T-helper 2 cell treated with Interferon-gamma antibody and Interleukin-4, amounts not matched to agents 5 μg/mL and 100 μg/mL, for 36 hours (primary cell): ENCODE results near the gene PDE4D.
A peak's percentile ranks its signal among the peaks of the same experiment; 100 is the strongest.

Source experiments
- DNase-seq: peaks from one replicate; pipeline ENCODE4 v3.0.0; 2021; ENCODE audit warnings: low spot score
- H3K27ac Mint-ChIP-seq: one replicate; pipeline ENCODE4 v1.8.0; 2021; ENCODE audit warnings: mild to moderate bottlenecking, mixed read lengths
- H3K27me3 Mint-ChIP-seq: one replicate; pipeline ENCODE4 v1.8.0; 2021; ENCODE audit warnings: low read depth, mixed read lengths
- H3K36me3 Mint-ChIP-seq: one replicate; pipeline ENCODE4 v1.8.0; 2021; ENCODE audit warnings: low read depth, mixed read lengths
- H3K4me1 Mint-ChIP-seq: one replicate; pipeline ENCODE4 v1.8.0; 2021; ENCODE audit warnings: low read depth, mixed read lengths
- H3K4me3 Mint-ChIP-seq: one replicate; pipeline ENCODE4 v1.8.0; 2022; ENCODE audit warnings: mild to moderate bottlenecking, moderate library complexity, mixed read lengths
- H3K9me3 Mint-ChIP-seq: one replicate; pipeline ENCODE4 v1.8.0; 2021; ENCODE audit warnings: mixed read lengths

The PDE4D gene

DNA sequence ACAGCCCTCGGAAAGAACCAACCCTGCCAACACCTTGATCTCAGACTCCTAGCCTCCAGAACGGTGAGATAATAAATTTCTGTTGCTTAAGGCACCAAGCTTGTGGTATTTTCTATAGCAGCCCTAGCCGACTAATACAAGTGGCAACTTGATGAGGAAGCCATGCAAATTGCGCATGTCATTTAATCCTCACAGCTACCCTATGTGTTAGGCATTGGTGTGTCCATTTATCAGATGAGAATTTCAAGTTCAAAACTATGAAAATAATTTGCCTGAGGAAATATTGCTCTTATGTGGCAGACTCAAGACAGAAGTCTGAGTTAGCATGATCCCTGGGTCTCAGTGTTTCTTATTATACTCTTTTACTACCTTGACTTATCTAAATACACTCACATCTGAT is 264.0 kb downstream of the PDE4D start:
- H3K9me3 Mint-ChIP-seq: peaks cover 9% of the 10 kb centered on the region
- no peaks in the 10 kb centered on the region for H3K4me1 Mint-ChIP-seq
- no peak overlapping the region for H3K27ac Mint-ChIP-seq
- no peak overlapping the region for H3K4me3 Mint-ChIP-seq
- no peaks in the 10 kb centered on the region for H3K27me3 Mint-ChIP-seq
- no peak for DNase-seq
- H3K36me3 Mint-ChIP-seq: no peaks in the 10 kb centered on the region

DNA sequence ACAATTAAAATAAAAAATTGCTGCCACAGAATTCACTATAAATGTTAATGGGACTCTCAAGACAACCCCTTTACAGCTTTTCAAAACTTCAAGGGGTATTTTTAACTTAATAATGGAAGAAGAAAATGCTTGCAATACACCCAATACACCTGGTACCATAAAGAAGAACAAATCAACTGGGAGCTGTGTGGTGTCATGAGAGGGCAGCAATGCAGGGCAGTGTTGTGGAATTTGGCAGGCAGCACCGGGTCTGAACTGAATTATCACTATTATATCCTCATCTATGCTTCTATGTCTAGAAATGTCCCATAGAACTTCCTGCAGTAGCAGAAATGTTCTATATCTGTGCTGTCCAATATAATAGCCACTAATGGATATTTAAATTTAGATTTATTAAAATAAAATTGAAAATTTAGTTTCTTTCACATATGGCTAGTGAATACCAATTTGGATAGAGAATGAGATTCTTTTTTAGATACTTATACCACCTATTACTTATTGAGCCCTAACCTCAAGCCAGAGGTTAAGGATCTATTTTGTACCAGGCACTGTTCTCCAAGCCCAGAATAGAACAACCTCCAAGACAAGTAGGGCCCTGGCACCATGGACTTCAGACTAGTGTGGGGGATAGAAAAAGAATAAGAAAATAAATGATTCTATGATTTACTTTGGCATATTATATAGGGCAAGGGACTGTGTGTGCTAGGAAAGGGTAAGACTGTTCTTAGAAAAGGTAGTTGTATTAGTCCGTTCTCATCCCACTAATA is 265.3 kb downstream of the PDE4D start:
- no peaks in the 10 kb centered on the region for H3K36me3 Mint-ChIP-seq
- no peak overlapping the region for H3K27ac Mint-ChIP-seq
- no peak overlapping the region for H3K4me3 Mint-ChIP-seq

DNA sequence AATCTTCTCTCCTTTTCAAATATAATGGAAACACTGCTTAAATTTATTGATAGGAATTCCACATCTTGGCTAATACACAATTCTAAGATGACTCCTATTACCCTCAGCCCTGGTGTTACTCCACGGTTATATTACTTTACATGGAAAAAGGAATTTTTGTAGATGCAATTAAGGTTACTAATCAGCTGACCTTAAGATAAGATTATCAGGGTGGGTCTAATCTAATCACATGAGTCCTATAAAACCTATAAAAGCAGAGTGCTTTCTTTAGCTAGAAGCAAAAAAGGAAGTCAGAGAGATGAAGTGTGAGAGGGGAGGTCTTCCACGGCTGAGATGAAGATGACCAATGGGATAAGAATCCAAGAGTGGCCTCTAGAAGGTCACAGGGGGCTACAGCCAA is 268.6 kb downstream of the PDE4D start:
- H3K4me3 Mint-ChIP-seq: no peak overlapping the region
- H3K36me3 Mint-ChIP-seq: no peaks in the 10 kb centered on the region
- peaks cover 9% of the 10 kb centered on the region for H3K9me3 Mint-ChIP-seq
- no peaks in the 10 kb centered on the region for H3K27me3 Mint-ChIP-seq
- DNase-seq: no peak
- no peak overlapping the region for H3K27ac Mint-ChIP-seq
- H3K4me1 Mint-ChIP-seq: no peaks in the 10 kb centered on the region

More for the DNA sequence above, 265.3 kb downstream of the PDE4D start:
- DNase-seq: no peak
- H3K9me3 Mint-ChIP-seq: peaks cover 9% of the 10 kb centered on the region
- H3K27me3 Mint-ChIP-seq: no peaks in the 10 kb centered on the region
- no peaks in the 10 kb centered on the region for H3K4me1 Mint-ChIP-seq

DNA sequence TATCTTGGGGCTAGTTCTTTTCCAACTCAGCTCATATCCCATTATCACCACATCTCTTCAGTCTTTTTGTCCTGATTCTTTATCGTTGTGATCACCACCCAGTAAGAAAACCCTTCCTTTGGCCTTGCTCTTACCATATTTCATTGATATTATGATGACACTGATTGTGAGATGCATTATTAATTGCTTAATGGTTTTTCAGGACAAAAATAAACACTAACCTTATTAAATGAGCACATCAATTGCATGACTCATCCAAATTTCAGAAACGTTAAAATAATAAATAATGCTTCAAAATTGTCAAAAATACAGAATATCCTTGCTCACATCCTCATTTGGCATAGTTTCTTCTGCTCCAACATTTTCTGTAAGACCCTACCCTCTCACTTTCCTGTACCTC is 270.7 kb downstream of the PDE4D start:
- H3K27me3 Mint-ChIP-seq: no peaks in the 10 kb centered on the region
- H3K9me3 Mint-ChIP-seq: no peaks in the 10 kb centered on the region
- H3K4me3 Mint-ChIP-seq: no peak overlapping the region
- no peaks in the 10 kb centered on the region for H3K36me3 Mint-ChIP-seq
- H3K4me1 Mint-ChIP-seq: no peaks in the 10 kb centered on the region
- no peak for DNase-seq
- H3K27ac Mint-ChIP-seq: no peak overlapping the region

DNA sequence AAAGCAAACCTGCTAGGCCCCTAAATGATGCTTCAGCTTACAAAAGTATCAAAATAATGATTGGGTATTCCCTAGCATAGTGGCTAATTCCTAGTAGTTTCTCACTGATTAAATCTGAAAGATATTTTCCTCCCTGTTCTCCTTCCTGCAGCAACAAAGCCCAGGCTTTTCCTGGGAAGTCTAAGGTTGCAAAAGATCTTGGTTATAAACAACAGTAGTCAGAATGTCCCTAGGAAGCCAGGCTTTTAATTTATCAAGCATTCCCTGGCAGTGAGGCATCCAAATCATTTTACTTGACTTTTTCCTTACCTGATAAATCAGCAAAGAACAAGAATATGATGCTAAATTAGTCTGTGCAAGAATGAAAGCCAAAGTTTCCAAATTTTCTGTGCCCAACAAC is 272.0 kb downstream of the PDE4D start:
- Mint-ChIP-seq H3K36me3 (no peaks in the 10 kb centered on the region), H3K4me3 (no peak overlapping the region), H3K4me1 (no peaks in the 10 kb centered on the region), H3K9me3 (no peaks in the 10 kb centered on the region), H3K27me3 (no peaks in the 10 kb centered on the region), H3K27ac (no peak overlapping the region)
- DNase-seq: no peak

DNA sequence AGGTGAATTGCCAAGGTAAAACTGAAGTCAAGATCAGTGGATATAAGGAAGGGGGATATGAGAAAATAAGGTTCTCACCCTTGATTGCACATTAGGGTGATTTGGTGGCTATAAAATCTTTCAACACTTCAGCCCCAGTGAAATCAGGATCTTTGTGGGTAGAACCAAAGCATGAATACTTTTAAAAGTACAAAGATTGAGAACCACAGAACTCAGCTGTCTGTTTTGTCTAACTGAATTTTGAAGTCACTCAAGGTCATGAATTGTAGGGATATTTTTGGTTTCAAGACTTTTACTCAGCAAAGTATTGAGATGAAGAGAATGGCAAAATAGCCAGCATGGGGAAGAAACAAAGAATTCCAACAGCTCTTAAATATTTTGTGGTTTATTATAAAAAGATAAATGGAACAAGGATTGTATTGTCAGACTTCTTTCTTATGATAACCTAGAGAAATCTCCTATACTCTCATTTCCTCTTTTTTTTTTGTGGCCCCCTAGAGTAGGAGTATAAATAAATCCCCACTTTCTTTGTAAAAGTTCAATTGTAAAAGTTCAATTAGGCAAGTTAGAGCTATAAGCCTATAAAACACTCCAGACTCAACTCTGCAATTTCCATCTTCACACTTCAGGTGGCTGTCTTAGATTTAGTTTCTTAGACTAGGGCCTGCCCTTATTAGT is 272.9 kb downstream of the PDE4D start:
- Mint-ChIP-seq H3K27me3 (no peaks in the 10 kb centered on the region), H3K36me3 (no peaks in the 10 kb centered on the region), H3K4me1 (no peaks in the 10 kb centered on the region), H3K27ac (no peak overlapping the region), H3K4me3 (no peak overlapping the region), H3K9me3 (no peaks in the 10 kb centered on the region)
- DNase-seq: no peak

DNA sequence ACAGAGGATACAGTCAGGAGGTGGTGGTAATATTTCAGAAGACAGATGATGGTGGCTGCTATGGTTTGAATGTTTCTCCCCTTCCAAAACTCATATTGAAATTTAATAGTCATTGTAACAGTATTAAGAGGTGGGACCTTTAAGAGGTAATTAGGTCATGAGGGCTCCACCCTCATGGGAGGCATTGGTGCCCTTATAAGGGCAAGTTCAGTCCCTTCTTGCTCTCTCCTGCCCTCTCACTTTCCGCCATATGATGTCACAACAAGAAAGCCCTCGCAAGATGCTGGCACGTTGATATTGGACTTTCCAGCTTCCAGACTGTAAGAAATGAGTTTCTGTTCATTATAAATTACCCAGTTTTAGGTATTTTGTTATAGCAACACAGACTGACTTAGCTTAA is 274.9 kb downstream of the PDE4D start:
- DNase-seq: no peak
- H3K9me3 Mint-ChIP-seq: no peaks in the 10 kb centered on the region
- H3K4me3 Mint-ChIP-seq: no peak overlapping the region
- no peaks in the 10 kb centered on the region for H3K36me3 Mint-ChIP-seq
- no peak overlapping the region for H3K27ac Mint-ChIP-seq
- no peaks in the 10 kb centered on the region for H3K27me3 Mint-ChIP-seq
- no peaks in the 10 kb centered on the region for H3K4me1 Mint-ChIP-seq

DNA sequence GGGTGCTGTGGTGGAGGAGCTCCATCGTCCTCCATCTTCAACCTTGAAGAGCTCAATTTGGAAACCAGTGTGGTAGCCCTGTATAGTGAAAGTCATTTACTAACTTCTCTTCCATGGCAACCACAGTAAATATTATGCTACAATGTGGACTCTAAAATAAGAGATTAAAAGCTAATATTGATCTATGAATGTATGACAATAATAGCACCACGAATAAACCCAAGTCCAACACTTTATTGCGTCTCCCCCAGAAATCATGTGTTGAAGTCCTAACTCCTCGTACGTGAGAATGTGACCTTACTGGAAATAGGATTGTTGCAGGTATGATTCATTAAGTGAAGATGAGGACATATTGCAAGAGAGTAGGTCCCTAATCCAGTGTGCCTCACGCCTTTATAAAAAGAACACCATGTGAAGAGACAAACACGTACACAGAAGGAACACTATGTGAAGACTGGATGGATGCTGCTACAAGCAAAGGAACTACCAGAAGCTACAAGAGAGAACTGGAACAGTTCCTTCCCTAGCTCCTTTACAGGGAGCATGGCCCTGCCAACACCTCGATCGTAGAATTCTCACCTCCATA is 276.2 kb downstream of the PDE4D start:
- no peak overlapping the region for H3K27ac Mint-ChIP-seq
- H3K4me3 Mint-ChIP-seq: no peak overlapping the region
- no peaks in the 10 kb centered on the region for H3K4me1 Mint-ChIP-seq
- no peaks in the 10 kb centered on the region for H3K36me3 Mint-ChIP-seq
- peaks cover 4% of the 10 kb centered on the region for H3K27me3 Mint-ChIP-seq
- DNase-seq: no peak
- H3K9me3 Mint-ChIP-seq: no peaks in the 10 kb centered on the region

DNA sequence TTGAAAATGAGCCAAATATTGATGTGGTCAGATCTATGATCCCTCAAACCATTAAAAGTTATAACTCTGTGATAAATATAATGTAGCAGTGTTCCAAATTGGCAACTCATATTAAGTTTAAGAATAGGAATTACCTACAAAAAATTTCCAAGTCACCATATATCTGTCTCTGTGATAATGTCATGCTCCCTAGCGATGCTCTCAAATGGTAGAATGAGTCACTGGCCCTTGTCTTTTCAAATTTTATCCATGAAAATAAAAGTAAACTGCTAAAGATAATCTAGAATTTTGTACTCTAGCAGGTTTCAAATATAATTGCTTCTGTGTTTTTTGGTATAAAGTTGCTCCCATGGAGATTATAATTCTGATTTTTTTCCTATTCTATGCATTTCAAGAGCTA is 277.1 kb downstream of the PDE4D start:
- Mint-ChIP-seq H3K4me3 (no peak overlapping the region), H3K27ac (no peak overlapping the region), H3K4me1 (no peaks in the 10 kb centered on the region), H3K9me3 (no peaks in the 10 kb centered on the region), H3K36me3 (no peaks in the 10 kb centered on the region), H3K27me3 (peaks cover 7% of the 10 kb centered on the region)
- DNase-seq: no peak

DNA sequence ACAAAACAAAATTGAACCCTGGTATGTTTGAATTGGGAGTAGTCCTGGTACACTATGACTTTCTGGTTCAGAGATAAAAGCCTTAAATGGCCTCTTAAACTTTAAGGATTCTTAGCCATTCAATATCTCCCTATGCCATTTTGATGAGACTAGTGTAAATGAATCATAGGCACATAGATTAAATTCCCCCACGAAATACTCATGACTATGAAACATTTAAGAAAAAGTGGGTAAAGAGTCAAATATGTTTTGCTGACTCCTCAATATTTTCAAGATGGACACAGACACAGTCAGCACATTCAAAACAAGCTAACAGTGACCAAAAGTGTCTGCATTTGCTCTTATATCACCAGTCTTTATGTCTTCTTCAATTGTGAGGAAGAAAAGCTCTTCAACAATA is 278.3 kb downstream of the PDE4D start:
- Mint-ChIP-seq H3K9me3 (no peaks in the 10 kb centered on the region), H3K4me1 (no peaks in the 10 kb centered on the region), H3K27ac (no peak overlapping the region), H3K27me3 (peaks cover 8% of the 10 kb centered on the region), H3K4me3 (no peak overlapping the region), H3K36me3 (no peaks in the 10 kb centered on the region)
- no peak for DNase-seq

DNA sequence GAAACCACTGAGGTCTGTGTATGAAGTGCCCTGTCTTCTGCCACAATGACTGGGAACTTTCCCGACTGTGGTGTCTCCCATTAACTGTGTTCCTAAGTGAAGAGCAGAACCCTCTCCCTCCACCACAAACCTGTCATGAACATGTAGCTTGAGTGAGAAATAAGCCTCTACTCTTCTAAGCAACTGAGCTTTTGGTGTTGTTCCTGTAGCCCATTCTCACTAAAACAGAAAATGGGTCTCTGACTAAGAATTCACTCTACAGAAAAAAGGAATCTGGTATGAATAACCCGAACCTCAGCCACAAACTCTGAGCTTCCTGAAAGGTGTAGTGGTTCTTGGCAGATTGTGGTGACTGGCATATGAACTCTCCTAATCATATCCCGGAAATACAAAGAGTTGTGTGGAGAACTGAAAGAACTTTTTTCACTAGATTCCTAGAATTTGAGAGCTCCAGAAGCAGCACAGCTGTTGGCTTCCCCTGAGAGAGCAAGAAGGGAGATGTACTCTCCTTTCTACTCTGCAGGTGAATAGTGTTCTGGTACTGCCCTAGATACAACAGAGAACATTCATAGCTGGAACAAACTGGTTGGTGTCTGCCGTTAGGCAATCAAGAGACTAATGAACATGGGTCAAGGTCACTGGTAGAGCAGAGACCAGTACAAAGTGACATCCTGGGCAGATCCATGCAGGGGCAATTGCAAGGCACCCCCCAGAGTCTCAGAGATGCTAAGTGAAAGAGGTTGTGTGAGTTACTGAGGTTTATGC is 283.8 kb downstream of the PDE4D start:
- peaks cover 12% of the 10 kb centered on the region for H3K4me1 Mint-ChIP-seq
- H3K9me3 Mint-ChIP-seq: no peaks in the 10 kb centered on the region
- H3K27ac Mint-ChIP-seq: no peak overlapping the region
- DNase-seq: peak; percentile 8
- H3K36me3 Mint-ChIP-seq: no peaks in the 10 kb centered on the region
- H3K27me3 Mint-ChIP-seq: peaks cover 21% of the 10 kb centered on the region
- H3K4me3 Mint-ChIP-seq: no peak overlapping the region

DNA sequence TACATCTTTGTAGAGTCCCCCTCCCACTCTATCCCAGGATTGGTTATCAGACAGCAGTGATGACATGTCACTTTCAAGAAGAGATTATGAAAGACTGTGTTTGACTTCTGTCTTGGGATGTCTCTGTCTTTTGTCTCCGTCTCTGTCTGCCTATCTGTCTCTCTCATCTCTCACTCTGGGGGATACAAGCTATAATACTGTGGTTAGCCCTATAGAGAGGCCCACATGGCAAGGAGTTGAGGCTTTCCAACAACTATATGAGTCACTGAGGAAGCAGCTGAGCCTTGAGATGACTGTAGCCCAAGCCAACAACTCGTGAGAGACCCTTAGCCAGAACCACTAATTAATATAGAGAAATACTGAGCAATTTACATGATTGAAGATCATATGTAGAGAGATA is 284.8 kb downstream of the PDE4D start:
- Mint-ChIP-seq H3K4me1 (peaks cover 12% of the 10 kb centered on the region), H3K36me3 (no peaks in the 10 kb centered on the region), H3K27me3 (peaks cover 23% of the 10 kb centered on the region), H3K4me3 (no peak overlapping the region), H3K27ac (no peak overlapping the region), H3K9me3 (no peaks in the 10 kb centered on the region)
- DNase-seq: peak; percentile 27

DNA sequence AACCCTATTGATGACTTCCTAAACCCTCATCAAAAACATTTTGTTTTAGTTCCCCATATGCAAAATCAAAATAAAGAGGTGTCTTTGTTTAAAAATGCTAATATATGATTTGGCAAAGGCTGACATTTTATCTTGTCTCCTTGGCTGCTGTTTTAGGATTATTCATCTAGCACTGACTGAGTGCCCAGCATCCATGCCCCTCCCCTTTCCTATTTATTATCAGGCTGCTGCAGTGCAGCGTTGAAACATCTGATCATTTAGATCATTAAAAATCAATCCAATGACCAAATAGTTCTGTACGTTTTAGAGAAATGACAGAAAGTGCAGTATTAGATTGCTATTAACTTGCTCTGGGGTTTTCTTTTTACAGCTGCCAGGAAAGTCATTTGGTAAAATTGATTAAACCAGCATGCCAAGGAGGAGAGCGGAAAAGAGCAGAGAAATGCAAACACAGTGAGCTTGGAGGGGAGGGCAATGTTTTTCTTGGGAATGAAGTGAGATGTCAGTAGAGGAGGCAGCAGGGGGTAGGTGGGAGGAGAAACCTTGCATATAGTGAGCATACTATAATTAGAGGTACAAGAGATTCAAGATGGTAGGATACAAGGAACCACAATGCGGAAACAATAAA is 286.3 kb downstream of the PDE4D start:
- Mint-ChIP-seq H3K9me3 (no peaks in the 10 kb centered on the region), H3K27me3 (peaks cover 21% of the 10 kb centered on the region), H3K36me3 (no peaks in the 10 kb centered on the region), H3K27ac (no peak overlapping the region), H3K4me3 (no peak overlapping the region), H3K4me1 (peaks cover 12% of the 10 kb centered on the region)
- DNase-seq: no peak

DNA sequence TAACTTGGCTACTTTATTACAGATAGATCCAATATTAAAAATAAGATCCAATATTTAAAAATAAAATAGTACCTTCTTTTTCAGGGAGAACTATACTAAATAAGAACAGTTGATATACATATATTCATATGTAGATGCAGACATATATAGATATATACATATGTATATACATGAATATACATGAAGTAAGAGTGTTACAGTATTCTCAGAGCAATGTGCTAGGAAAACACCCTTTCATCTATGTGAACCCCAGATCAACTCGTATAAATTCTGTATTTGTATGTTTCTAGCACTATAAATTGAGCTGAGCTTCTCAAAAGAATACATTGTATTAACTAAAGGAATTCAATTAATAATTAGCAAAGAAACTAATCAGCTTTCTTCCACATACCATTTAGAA is 287.6 kb downstream of the PDE4D start:
- H3K27me3 Mint-ChIP-seq: peaks cover 20% of the 10 kb centered on the region
- H3K9me3 Mint-ChIP-seq: no peaks in the 10 kb centered on the region
- peaks cover 12% of the 10 kb centered on the region for H3K4me1 Mint-ChIP-seq
- H3K36me3 Mint-ChIP-seq: no peaks in the 10 kb centered on the region
- no peak overlapping the region for H3K27ac Mint-ChIP-seq
- no peak for DNase-seq
- H3K4me3 Mint-ChIP-seq: no peak overlapping the region
